RWPE1 (cell line): ENCODE results near the gene HPS4.
A peak's percentile ranks its signal among the peaks of the same experiment; 100 is the strongest.

Source experiments
- CTCF ChIA-PET: fragments of 350-600 bp; sonication (Branson Sonifier 250); formaldehyde crosslinking; extraction: SDS; loops from one replicate; lab custom pipeline; 2021; lab: Yijun Ruan, JAX
- POLR2A ChIA-PET: fragments of 400-600 bp; formaldehyde crosslinking; extraction: SDS; loops from one replicate; lab custom pipeline; 2020; ENCODE audit warnings: antibody characterized with exemption; ENCODE audit not compliant: low non-redundant PET; lab: Yijun Ruan, JAX
- DNase-seq: peaks from one replicate; pipeline ENCODE4 v3.0.0; 2012; ENCODE audit warnings: low spot score
- H3K27ac ChIP-seq: fragments of 450-650 bp; 2 replicates; pipeline ENCODE4 v1.5.1; 2017
- CTCF ChIP-seq: fragments of 450-650 bp; conservative IDR thresholded peaks from 2 replicates; pipeline ENCODE4 v1.5.1; 2017; ENCODE audit warnings: low read depth, mild to moderate bottlenecking

The HPS4 gene

GRCh38 chr22:26489447-26490036 lies 6.0 kb upstream of the HPS4 start:
- DNase-seq = no peak
- ChIA-PET POLR2A (no interaction called here), CTCF (no interaction called here)
- no peak overlapping the region for H3K27ac ChIP-seq
- no peak for TF ChIP-seq CTCF

GRCh38 chr22:26487996-26488395 lies 4.4 kb upstream of the HPS4 start:
- POLR2A ChIA-PET = no interaction called here

GRCh38 chr22:26486394-26486793 lies 2.8 kb upstream of the HPS4 start:
- no peak overlapping the region for H3K27ac ChIP-seq
- no peak for TF ChIP-seq CTCF
- CTCF ChIA-PET = no interaction called here
- POLR2A ChIA-PET = no interaction called here
- DNase-seq = no peak

More at GRCh38 chr22:26487996-26488395, 4.4 kb upstream of the HPS4 start:
- TF ChIP-seq CTCF = no peak
- CTCF ChIA-PET = no interaction called here
- no peak overlapping the region for H3K27ac ChIP-seq
- DNase-seq = no peak

GRCh38 chr22:26485806-26486390 lies 2.3 kb upstream of the HPS4 start:
- POLR2A ChIA-PET = no interaction called here
- no peak overlapping the region for H3K27ac ChIP-seq
- CTCF ChIA-PET = no interaction called here
- DNase-seq = no peak
- TF ChIP-seq CTCF = no peak

GRCh38 chr22:26485013-26485412 lies 1.4 kb upstream of the HPS4 start:
- H3K27ac ChIP-seq = no peak overlapping the region
- no peak for TF ChIP-seq CTCF
- DNase-seq = no peak
- ChIA-PET CTCF (no interaction called here), POLR2A (no interaction called here)

- no peak for TF ChIP-seq CTCF
- H3K27ac ChIP-seq = peak overlapping the region; percentile 84
- POLR2A ChIA-PET = no interaction called here
- CTCF ChIA-PET = no interaction called here
- DNase-seq = no peak
These were observed 750 bp upstream of the HPS4 start for GRCh38 chr22:26484360-26484706.
